GM19240 (cell line): Measurements from ENCODE around the gene SP2.
"Not testable (repeated sequence)": the region's sequence is repeated elsewhere in the genome, so short reads cannot be mapped to it uniquely, and the experiment has no call there.

Experiments used
- DNase-seq: peaks from one replicate; pipeline ENCODE4 v3.0.0; 2011; ENCODE audit warnings: low spot score; ENCODE audit not compliant: insufficient read length

SP2 gene

DNA sequence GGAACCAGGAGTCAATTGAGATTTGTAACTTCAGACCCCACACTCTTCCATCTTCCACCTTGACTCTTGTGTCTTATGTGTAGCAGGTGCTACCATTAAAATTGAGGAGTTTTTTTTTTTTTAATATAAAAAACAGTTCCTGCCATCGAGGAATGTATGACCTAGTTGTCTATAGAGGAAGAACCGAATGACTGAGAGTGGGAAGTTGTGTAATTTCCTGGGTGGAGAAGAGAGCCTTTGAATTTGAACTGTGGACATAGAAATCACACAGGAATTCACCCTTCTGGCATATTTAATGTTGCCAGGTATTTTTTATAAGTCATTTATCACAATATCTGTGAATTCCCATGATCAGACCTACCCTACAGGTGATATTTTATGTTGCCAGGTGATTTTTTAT is 22.0 kb downstream of the SP2 start:
- no peak for DNase-seq

DNA sequence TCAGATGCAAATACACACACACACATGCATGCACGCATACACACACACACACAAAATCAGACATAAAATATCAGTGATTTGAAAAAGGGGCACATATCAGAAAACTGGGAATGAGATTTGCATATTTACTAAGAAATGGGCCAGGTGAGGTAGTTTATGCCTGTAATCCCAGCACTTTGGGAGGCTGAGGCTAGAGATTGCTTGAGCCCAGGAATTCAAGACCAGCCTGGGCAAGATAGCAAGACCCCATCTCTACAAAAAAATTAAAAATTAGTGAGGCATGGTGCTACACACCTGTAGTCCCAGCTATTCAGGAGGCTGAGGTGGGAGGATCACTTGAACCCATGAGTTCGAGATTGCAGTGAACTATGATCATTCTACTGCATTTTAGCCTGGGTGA is 23.0 kb downstream of the SP2 start:
- no peak for DNase-seq

DNA sequence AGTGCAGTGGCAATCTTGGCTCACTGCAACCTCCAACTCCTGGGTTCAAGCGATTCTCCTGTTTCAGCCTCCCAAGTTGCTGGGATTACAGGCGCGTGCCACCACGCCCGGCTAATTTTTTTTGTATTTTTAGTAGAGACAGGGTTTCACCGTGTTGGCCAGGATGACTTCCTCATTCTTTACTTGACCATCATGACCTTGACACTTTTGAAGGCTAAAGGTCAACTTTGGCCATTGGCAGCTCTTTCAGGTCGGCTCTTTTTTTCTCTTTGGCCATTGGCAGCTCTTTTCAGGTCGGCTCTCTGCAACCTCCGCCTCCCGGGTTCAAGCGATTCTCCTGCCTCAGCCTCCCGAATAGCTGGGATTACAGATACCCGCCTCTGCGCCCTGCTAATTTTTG is 23.9 kb downstream of the SP2 start:
- not testable (repeated sequence) for DNase-seq

DNA sequence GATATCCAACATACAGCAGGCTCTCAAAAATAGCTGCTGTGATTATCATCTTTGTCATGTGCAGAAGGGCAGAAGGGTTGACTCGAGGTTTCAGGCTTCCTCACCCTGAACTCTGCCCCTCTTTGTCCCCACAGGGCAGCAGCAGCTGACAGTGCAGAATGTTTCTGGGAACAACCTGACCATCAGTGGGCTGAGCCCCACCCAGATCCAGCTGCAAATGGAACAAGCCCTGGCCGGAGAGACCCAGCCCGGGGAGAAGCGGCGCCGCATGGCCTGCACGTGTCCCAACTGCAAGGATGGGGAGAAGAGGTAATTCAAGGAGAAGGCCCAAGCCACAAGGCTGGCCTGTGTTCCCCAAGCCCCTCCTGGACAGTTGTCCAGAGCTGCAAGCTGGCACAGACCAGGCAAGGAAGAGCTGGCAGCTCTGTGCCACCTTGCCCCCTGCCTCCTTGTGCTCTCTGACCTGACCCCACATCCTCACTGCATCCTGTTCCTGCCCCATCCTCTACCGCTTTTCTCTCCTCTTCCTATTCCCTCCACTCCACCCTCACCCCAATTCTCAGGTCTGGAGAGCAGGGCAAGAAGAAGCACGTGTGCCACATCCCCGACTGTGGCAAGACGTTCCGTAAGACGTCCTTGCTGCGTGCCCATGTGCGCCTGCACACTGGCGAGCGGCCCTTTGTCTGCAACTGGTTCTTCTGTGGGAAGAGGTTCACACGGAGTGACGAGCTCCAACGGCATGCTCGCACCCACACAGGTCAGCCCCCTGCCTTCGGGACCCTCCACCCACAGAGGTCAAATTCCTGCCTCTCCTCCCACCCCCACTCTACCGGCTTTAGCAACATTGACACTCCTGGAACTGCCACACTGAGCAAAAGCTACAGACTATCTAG is 29.0 kb downstream of the SP2 start:
- no peak for DNase-seq

DNA sequence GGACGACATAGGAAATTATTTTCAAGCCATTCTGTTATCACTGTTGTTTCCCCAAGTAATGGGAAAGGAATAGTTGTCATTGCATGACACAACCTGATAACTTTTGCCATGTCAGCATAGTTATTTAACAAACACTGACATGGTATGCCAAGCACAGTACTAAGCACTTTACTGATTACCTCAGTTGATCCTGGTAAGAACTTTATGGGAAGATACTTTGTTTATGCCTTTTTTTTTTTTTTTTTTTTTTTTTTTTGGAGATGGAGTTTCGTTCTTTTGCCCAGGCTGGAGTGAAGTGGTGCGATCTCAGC is 29.6 kb downstream of the SP2 start:
- no peak for DNase-seq

DNA sequence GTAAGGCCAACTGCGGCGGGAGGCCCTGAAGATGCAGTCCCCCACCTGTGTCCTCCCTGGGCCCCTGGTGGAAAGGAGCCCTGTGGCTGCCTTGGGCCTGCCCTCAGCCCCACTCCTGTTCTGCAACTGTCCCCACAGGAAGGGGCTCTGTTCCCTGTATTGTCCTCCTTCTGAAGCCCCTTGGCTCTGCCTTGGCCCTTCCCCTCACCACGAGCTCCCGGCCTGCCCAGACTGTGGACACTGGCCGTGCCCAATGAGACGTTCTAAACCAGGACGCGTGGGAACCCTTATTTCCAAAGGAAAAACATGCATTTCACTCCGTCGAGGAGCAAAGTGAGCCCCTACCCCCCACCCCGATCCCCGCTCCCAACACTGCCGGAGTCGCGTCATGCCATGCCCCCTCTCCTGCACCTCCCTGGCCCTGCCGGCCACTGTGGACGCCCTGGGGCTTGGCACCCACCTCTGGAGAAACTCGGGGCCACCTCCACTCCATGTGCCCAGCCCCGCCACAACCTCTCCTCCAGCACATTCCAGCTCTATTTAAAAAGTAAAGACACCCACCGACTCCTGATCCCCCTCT is 31.9 kb downstream of the SP2 start:
- no peak for DNase-seq

DNA sequence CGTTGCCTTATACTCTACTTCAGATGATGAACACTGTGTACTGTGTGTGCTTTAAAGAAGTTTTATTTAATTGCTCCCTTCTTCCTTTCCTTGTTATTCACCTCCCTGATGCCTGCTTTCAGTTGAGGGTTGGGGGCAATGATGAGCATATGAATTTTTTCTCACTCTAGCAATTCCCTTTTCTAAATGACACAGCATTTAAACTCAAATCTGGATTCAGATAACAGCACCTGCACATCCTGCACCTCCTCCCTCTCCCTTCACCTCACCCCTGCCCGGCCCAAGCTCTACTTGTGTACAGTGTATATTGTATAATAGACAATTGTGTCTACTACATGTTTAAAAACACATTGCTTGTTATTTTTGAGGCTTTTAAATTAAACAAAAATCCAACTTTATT is 32.4 kb downstream of the SP2 start:
- no peak for DNase-seq

DNA sequence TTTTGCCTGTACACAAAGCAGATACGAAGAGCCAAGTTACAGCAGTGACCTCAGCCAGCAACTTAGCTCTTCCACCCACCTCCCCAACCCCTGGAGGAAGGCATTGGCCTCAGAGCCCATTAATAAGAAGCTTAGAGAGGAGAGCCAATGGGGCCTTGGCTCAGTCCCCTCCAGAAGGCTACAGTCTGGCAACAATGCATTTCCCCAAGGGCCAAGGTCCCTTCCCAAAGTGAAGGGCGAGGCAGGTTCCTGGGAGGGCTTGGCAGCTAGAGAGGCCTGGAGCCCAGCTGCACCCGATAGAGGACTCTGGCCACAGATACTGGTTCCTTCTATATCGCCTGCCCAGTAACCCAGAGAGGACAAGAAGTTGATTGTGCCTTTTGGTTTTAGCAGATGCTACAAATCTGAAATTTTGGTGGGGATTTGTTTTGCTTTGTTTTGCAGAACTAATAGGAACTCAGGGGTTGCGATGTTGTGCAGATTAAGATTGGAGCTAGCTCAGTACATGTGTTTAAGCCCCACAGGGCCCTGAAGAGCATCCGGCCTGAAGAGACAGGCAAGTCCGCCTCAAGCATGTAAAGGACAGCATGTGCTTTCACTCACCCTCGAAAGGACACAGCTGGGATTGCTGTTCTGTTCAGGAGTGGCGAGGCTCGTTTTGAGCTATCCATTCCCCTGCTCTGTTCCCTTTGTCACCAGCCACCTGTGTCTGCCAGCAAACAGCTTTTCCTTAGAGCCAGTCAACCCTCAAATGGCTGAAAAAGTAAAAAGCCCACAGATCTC is 33.4 kb downstream of the SP2 start:
- no peak for DNase-seq

DNA sequence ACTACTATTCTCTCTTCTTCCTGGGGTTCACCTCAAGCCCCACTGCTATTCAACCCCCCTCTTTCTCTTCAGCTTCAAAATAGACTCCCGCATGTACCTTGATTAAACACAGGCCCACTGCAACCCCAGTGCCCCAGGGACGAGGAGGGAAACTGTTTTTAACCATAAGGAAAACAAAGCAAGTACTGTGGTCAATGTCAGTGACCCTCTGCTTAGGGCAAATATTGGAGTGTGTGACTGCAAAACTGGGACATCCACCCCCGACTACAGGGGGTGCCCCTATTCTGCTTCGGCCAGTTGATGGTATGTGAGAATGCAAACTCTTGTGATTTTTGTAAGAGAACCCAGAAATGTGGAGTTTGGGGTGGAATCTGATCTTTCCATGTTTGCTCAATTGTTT is 35.8 kb downstream of the SP2 start:
- no peak for DNase-seq

DNA sequence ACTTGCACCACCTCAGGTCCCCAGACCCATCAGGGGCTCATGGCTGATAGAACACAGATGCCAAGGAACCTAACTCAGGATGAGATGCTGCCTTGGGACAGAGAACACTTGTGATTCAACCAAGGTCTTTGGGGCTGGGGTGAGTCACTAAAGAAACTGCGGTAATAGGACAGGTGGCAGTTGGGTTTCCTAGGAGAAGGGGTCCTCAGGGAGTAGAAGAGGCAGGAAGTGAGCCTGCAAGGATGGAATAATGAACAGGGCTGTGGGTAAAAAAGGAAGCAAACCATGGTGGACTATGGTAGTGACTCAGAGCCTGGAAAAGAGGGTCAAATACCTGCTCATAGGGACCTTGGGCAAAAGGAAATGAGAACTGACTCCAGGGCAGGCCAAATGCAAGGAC is 38.8 kb downstream of the SP2 start:
- DNase-seq, result no peak

DNA sequence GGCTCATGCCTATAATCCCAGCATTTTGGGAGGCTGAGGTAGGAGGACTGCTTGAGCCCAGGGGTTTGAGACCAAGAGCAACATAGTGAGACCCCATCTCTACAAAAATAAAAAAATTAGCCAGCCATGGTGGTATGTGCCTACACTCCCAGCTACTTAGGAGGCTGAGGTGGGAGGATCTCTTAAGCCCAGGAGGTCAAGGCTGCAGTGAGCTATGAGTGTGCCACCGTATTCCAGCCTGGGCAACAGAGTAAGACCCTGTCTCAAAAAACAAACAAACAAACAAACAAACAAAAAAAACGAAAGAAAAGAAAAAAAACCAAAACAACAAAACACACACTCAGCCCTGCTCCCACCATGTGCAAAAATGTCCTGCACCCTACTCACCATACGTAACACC is 39.4 kb downstream of the SP2 start:
- DNase-seq, result not testable (repeated sequence)

DNA sequence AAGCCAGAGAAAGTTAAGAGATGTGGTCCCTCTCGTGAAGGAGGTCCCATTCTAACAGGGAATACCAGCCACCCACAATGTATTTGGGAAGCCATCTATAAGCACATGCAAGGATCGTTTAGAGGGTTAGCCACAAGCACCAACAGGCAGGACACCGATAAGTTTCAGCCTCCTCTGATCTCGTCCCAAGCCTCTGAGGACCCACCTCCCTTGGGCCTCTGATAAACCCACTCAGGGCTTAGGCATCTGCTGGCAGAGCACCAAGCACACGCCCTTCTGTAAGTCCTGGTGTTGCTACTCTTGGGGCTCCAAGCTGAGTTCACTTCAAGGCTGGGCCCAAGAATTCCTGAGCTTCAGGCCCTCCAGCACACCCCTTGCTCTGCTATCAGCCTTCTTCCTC is 39.9 kb downstream of the SP2 start:
- DNase-seq, result no peak

DNA sequence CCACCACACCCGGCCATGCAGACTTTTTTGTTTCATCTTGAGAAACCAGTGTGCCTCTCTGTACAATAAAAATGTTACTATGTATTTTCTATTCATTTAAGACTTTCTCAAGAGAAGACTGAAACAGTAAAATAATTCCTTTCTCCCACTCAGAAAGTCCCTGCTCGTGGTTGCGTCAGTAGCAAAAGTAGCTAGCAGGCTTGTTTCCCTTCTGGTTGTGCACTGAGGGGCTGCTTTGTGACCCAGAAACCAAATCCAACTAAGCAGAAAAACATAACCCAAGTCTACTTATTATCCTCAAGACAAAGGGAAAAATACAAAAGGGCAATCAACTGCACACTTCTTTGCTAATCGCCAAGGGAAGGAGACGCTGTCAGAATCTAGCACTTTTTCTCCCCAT is 41.9 kb downstream of the SP2 start:
- no peak for DNase-seq

DNA sequence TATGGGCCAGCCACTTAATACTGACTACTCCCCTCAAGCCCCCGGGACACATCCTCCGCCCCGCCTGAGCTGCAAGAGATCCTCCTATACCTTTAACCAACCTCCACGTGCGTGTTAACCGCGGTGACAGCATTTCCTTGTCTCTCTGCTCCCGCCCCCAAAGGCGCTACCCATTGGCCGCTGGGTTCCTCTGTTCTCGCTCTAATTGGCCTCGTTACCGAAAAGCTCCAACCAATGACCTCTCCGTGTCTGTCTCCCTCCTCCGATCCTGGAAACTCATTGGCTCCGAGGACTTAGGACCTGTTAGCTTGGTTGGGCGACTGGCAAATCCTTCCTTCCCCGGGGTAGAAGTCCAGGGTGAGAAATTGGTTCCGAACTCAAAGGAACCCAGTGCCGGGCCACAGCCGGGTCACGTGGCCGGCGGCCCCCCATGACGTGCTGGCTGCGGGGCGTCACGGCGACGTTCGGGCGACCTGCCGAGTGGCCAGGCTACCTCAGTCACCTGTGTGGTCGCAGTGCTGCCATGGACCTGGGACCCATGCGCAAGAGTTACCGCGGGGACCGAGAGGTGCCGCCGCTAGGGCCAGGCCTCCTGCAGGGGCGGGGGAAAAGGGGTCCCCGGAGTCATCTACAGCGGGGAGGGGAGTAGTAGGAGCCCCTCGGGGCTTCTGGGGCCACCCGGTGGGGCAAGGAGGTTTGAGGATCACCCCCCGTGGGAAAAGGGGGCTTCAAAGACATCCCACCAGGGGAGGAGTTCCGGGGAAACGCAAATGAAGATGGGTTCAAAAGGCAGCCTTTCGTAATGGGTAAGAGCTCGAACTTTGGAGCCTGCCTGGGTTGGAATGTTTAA is 45.4 kb downstream of the SP2 start, which contains the start of gene PNPO:
TSS of gene PNPO (plus strand) at position 326 of the 850 bp plus-strand sequence. CDS start at position 431, 105 bp downstream.
- DNase-seq, result peak; percentile 90

DNA sequence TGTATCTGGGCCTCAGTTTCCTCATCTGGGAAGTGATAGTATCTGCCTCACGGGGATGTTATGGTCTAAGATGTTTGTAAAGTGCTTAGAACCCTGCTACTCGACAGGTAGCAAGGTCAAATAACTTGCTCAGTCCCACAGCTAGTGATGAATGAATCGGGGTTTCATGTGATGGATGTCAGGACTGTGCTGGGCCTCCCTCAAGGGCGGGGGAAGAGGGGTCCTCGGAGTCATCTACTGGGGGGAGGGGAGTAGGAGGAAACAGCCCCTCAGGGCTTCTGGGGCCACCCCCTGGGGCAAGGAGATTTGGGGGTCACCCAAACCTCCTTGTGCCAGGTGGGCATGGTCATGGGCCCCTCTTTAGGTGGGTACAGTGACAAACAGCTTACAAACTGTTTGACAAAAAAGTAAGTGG is 46.1 kb downstream of the SP2 start:
- no peak for DNase-seq

DNA sequence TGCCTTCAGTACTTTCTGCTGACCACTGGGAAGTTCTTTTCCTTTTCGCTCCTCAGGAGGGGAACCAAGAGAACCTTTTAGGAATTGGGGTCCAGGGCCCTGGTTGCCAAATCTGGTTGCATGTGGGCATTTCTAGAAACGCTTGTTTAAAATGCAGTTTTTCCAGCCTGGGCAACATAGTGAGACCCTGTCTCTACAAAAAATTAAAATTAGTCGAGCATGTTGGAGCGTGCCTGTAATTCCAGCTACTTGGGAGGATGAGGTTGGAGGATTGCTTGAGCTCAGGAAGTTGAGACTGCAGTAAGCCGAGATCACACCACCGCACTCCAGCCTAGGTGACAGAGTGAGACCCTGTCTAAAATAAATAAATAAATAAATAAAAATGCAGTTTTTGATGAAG is 46.5 kb downstream of the SP2 start:
- no peak for DNase-seq

DNA sequence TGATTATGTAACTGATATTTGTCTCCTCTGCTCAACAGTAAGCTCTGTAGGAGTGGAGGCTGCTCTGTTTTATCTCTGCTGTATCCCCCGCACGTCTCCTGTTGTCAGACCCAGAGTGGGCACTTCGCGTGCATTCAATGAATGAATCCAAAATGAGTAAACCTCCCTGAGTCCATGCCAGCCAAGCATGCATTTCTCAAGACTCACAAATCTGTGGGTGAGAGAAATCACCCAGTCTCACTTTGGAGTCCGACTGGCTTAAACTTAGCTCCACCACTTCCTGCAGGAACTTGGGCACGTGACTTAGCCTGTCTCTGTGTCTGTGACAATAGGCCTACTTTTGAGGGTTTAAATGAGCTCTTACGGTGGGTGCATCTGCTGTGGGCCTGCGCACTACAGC is 49.0 kb downstream of the SP2 start:
- DNase-seq, result no peak

DNA sequence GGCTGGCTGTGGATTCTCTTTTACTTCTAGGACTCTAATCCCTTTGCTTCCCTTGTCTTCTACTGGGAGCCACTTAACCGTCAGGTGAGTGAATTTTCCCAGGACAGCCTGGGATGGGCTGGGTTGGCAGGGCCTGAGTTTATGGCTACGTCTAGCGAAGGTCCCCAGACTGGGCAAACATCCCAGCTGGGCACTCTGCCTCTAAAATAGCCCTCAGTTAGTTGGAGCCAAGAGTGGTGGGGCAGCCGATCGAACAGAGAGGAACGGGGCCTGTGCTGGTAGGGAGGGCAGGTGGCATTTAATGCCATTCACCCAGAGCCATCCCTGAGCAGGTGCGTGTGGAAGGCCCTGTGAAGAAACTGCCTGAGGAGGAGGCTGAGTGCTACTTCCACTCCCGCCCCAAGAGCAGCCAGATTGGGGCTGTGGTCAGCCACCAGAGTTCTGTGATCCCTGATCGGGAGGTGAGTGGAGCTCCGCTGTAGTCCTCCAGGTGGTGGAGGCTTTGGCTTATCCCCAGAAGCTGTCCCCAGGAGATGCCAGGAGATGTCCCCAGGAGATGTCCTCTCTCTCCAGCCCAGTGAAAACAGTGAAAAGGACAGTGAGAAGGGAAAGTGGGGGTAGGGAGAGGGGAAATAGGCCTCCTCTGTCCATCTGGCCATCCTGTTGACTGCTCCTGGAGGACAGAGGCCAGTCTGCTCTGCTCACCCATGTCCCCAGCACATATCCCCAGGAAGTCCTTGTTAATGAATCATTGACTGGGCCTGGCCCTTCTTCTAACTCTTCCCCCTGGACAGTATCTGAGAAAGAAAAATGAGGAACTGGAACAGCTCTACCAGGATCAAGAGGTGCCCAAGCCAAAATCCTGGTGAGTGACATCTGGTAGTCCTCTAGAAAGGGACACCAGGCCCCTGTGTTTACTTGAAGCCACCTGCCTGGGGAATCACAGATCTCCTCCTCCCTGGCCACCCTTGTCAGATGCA is 49.8 kb downstream of the SP2 start:
- DNase-seq, result no peak

DNA sequence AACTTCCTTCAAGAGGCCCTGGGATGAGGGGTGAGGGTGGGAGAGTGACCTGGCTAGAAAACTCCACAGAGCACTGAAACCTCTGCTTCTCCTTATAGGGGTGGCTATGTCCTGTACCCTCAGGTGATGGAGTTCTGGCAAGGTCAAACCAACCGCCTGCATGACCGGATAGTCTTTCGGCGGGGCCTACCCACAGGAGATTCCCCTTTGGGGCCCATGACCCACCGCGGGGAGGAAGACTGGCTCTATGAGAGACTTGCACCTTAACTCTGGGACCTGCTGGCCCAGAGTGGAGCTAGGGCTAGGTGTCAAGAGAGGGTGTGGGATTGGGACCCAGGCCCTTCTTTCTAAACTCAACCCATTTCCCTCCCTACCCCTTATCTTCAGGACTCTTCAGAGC is 50.5 kb downstream of the SP2 start:
- no peak for DNase-seq

DNA sequence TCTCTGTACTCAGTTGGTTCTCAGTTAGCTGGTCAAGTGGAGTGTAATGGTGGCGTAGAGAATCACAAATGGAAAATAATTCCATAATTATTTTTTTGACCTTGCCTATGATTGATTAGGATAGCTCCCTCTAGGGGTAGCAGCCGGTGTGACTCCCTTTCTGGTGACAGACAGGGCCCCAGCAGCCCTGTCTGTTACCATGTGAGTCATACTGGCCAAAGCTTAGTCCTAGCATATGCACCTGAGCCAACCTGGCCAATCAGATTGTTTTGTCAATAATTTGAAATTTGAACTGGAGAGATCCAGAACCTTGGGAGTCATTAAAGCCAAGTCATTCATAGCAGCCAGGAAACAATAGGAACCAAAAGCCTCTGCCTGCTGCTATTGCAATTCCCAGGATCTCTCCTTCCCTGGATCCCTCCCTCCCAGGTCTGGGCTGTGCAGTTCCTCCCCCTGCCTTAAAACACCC is 50.9 kb downstream of the SP2 start:
- DNase-seq, result peak; percentile 84
